Mesenchymal stem cell (in vitro differentiated cells and primary cell): ENCODE measurements around the gene RHOU.

ENCODE experiments used
- DNase-seq: peaks from one replicate; pipeline ENCODE4 v3.0.0-alpha.2; 2013
- H2AFZ ChIP-seq: one replicate; pipeline ENCODE4 v1.6.1; 2013; ENCODE audit warnings: low read depth, mild to moderate bottlenecking, control low read depth, inconsistent platforms, low read length, moderate library complexity
- H2AK5ac ChIP-seq: 2 replicates; pipeline ENCODE4 v1.6.1; 2013; ENCODE audit warnings: low read length, moderate library complexity, mild to moderate bottlenecking, inconsistent platforms; ENCODE audit not compliant: severe bottlenecking
- H2BK120ac ChIP-seq: one replicate; pipeline ENCODE4 v1.6.1; 2013; ENCODE audit warnings: low read depth, mild to moderate bottlenecking, inconsistent platforms, low read length, moderate library complexity
- H2BK12ac ChIP-seq, 2 experiments: one replicate each; pipeline ENCODE4 v1.6.1; 2013; ENCODE audit warnings: inconsistent platforms in 2 of 2, low read length in 2 of 2, mild to moderate bottlenecking in 2 of 2, moderate library complexity in 2 of 2, control low read depth in 1 of 2
- H2BK15ac ChIP-seq: one replicate; pipeline ENCODE4 v1.6.1; 2013; ENCODE audit warnings: mild to moderate bottlenecking, low read depth, inconsistent platforms; ENCODE audit not compliant: poor library complexity, severe bottlenecking
- H2BK5ac ChIP-seq: 2 replicates; pipeline ENCODE4 v1.6.1; 2013; ENCODE audit warnings: low read depth, mild to moderate bottlenecking, low read length, control low read depth, inconsistent platforms; ENCODE audit not compliant: poor library complexity, severe bottlenecking
- H3K14ac ChIP-seq, 2 experiments: one replicate each; pipeline ENCODE4 v1.6.1; 2013; ENCODE audit warnings: inconsistent platforms in 2 of 2, low read length in 2 of 2, control low read depth in 1 of 2, mild to moderate bottlenecking in 1 of 2, moderate library complexity in 1 of 2
- H3K18ac ChIP-seq, 2 experiments: one replicate each; pipeline ENCODE4 v1.6.1; 2013; ENCODE audit warnings: inconsistent platforms in 2 of 2, low read length in 2 of 2, control low read depth in 1 of 2, low read depth in 1 of 2, mild to moderate bottlenecking in 1 of 2
- H3K23ac ChIP-seq, 2 experiments: one replicate each; pipeline ENCODE4 v1.6.1; 2013; ENCODE audit warnings: inconsistent platforms in 2 of 2, low read length in 2 of 2, mild to moderate bottlenecking in 2 of 2, moderate library complexity in 2 of 2, control low read depth in 1 of 2
- H3K27ac ChIP-seq: 2 replicates; pipeline ENCODE4 v1.5.1; 2013; ENCODE audit warnings: mild to moderate bottlenecking, moderate library complexity, low read length, control low read depth, inconsistent platforms; ENCODE audit not compliant: poor library complexity, severe bottlenecking
- H3K27me3 ChIP-seq, 2 experiments: 2 replicates each; pipeline versions ENCODE4 v1.6.1 to v1.7.0; 2013; ENCODE audit warnings: low read length in 2 of 2, mild to moderate bottlenecking in 2 of 2, moderate library complexity in 2 of 2, control low read depth in 1 of 2, inconsistent platforms in 1 of 2; ENCODE audit not compliant: control insufficient read depth in 1 of 2, insufficient read depth in 1 of 2
- H3K36me3 ChIP-seq, 2 experiments: 2 replicates each; pipeline versions ENCODE4 v1.6.1 to v1.7.0; 2013; ENCODE audit warnings: low read length in 2 of 2, control low read depth in 1 of 2, inconsistent platforms in 1 of 2, low read depth in 1 of 2, mild to moderate bottlenecking in 1 of 2; ENCODE audit not compliant: insufficient read depth in 2 of 2, control insufficient read depth in 1 of 2
- H3K4ac ChIP-seq, 2 experiments: one replicate each; pipeline ENCODE4 v1.6.1; 2013; ENCODE audit warnings: inconsistent platforms in 2 of 2, low read length in 2 of 2, mild to moderate bottlenecking in 2 of 2, moderate library complexity in 2 of 2, control low read depth in 1 of 2, low read depth in 1 of 2
- H3K4me1 ChIP-seq: 2 replicates; pipeline ENCODE4 v1.6.1; 2013; ENCODE audit warnings: low read depth, low read length, control low read depth; ENCODE audit not compliant: control insufficient read depth, insufficient read depth
- H3K4me2 ChIP-seq: 2 replicates; pipeline ENCODE4 v1.6.1; 2013; ENCODE audit warnings: low read length, mild to moderate bottlenecking, inconsistent platforms; ENCODE audit not compliant: poor library complexity, severe bottlenecking
- H3K4me3 ChIP-seq, 2 experiments: 2 replicates each; pipeline versions ENCODE4 v1.5.1 to v1.7.0; 2013; ENCODE audit warnings: low read length in 2 of 2, mild to moderate bottlenecking in 2 of 2, control low read depth in 1 of 2, low read depth in 1 of 2; ENCODE audit not compliant: insufficient read depth in 1 of 2
- H3K79me1 ChIP-seq: replicated peaks from 2 replicates; pipeline ENCODE4 v1.6.1; 2013; ENCODE audit warnings: mild to moderate bottlenecking, control low read depth, low read length, inconsistent platforms; ENCODE audit not compliant: poor library complexity, severe bottlenecking
- H3K9ac ChIP-seq: 2 replicates; pipeline ENCODE4 v1.7.0; 2013; ENCODE audit warnings: mild to moderate bottlenecking, low read length, moderate library complexity
- H3K9me3 ChIP-seq: 2 replicates; pipeline ENCODE4 v1.7.0; 2013; ENCODE audit warnings: mild to moderate bottlenecking, low read length; ENCODE audit not compliant: control insufficient read depth
- H4K8ac ChIP-seq: one replicate; pipeline ENCODE4 v1.6.1; 2013; ENCODE audit warnings: inconsistent platforms, mild to moderate bottlenecking, low read length, moderate library complexity
- H4K91ac ChIP-seq: one replicate; pipeline ENCODE4 v1.6.1; 2013; ENCODE audit warnings: mild to moderate bottlenecking, low read length, inconsistent platforms
- WGBS: methylation state at CpG from one replicate; pipeline ENCODE4 v1.1.7; 2013; ENCODE audit warnings: mixed read lengths; 5-methylcytosine and 5-hydroxymethylcytosine counted together

RHOU gene

GRCh38 chr1:228778961-228779360 is 43.7 kb downstream of the RHOU start:
- no peak overlapping the region for H3K4ac ChIP-seq
- no peak overlapping the region for H4K91ac ChIP-seq

GRCh38 chr1:228781161-228781808 is 46.0 kb downstream of the RHOU start:
- H2BK15ac ChIP-seq = no peak overlapping the region
- H4K91ac ChIP-seq = no peak overlapping the region
- DNase-seq = peak; percentile 84
- peak overlapping the region in 1 of 2 experiments; percentile 90 for H3K18ac ChIP-seq
- no peaks in the 10 kb centered on the region for H3K9me3 ChIP-seq
- no peak overlapping the region for H2AFZ ChIP-seq
- H3K9ac ChIP-seq = no peak overlapping the region
- no peaks in the 10 kb centered on the region for H3K36me3 ChIP-seq
- H3K4ac ChIP-seq = no peak overlapping the region
- no peak overlapping the region for H2AK5ac ChIP-seq
- 5% methylated on average over 8 of the region's 8 CpGs for WGBS
- H3K4me2 ChIP-seq = no peak overlapping the region
- H4K8ac ChIP-seq = no peak overlapping the region
- H3K27ac ChIP-seq = no peak overlapping the region
- H3K14ac ChIP-seq = no peak overlapping the region
- peaks cover 0 to 21% of the 10 kb centered on the region in 2 experiments for H3K27me3 ChIP-seq
- H3K79me1 ChIP-seq = no peaks in the 10 kb centered on the region
- no peak overlapping the region for H2BK120ac ChIP-seq
- no peak overlapping the region for H2BK5ac ChIP-seq
- no peak overlapping the region for H3K4me3 ChIP-seq
- H3K23ac ChIP-seq = no peak overlapping the region
- peaks cover 3% of the 10 kb centered on the region for H3K4me1 ChIP-seq
- H2BK12ac ChIP-seq = peak overlapping the region in 1 of 2 experiments; percentile 37

More at GRCh38 chr1:228778961-228779360, 43.7 kb downstream of the RHOU start:
- H2BK120ac ChIP-seq = no peak overlapping the region
- DNase-seq = no peak
- no peak overlapping the region for H3K9ac ChIP-seq
- no peaks in the 10 kb centered on the region for H3K9me3 ChIP-seq
- no peak overlapping the region for H3K4me2 ChIP-seq
- no peak overlapping the region for H3K4me3 ChIP-seq
- no peaks in the 10 kb centered on the region for H3K79me1 ChIP-seq
- H3K27ac ChIP-seq = no peak overlapping the region
- H2AFZ ChIP-seq = no peak overlapping the region
- no peak overlapping the region for H2BK12ac ChIP-seq
- H3K4me1 ChIP-seq = peaks cover 3% of the 10 kb centered on the region
- H3K36me3 ChIP-seq = no peaks in the 10 kb centered on the region
- H2AK5ac ChIP-seq = no peak overlapping the region
- H3K23ac ChIP-seq = no peak overlapping the region
- H2BK15ac ChIP-seq = no peak overlapping the region
- H2BK5ac ChIP-seq = no peak overlapping the region
- peaks cover 0 to 12% of the 10 kb centered on the region in 2 experiments for H3K27me3 ChIP-seq
- H3K14ac ChIP-seq = no peak overlapping the region
- H4K8ac ChIP-seq = no peak overlapping the region
- no peak overlapping the region for H3K18ac ChIP-seq

- Histone ChIP-seq H3K27me3 (peaks cover 0 to 22% of the 10 kb centered on the region in 2 experiments), H3K4me1 (peaks cover 3% of the 10 kb centered on the region), H3K9ac (no peak overlapping the region), H3K79me1 (no peaks in the 10 kb centered on the region), H3K4me3 (no peak overlapping the region), H3K4me2 (no peak overlapping the region), H4K91ac (peak overlapping the region; percentile 53), H3K18ac (peak overlapping the region; percentile 23 to 90), H2BK15ac (no peak overlapping the region), H2BK12ac (peak overlapping the region; percentile 7 to 37), H2BK5ac (no peak overlapping the region), H2AFZ (no peak overlapping the region), H3K27ac (no peak overlapping the region), H2AK5ac (no peak overlapping the region), H4K8ac (peak overlapping the region; percentile 22), H2BK120ac (no peak overlapping the region), H3K4ac (peak overlapping the region in 1 of 2 experiments; percentile 12), H3K14ac (peak overlapping the region in 1 of 2 experiments; percentile 93), H3K23ac (peak overlapping the region in 1 of 2 experiments; percentile 75), H3K9me3 (no peaks in the 10 kb centered on the region), H3K36me3 (no peaks in the 10 kb centered on the region)
- 66% methylated on average over 10 of the region's 10 CpGs for WGBS
- DNase-seq = no peak
These were observed 46.8 kb downstream of the RHOU start for GRCh38 chr1:228781809-228782661.
